Measurements from ENCODE around the gene TNRC6A.

GRCh38 chr16:24849641-24850040, 120.2 kb downstream of the TNRC6A start:
- TF ChIP-seq GATA2 (IDR thresholded peaks at IDR 0.05; ENCODE audit: low read depth, low read length): no peak
- TF ChIP-seq GATA3 (IDR thresholded peaks at IDR 0.05; ENCODE audit: low read depth, low read length): no peak
